ENCODE data around the gene KRTAP9-7. TPM values are rescaled to one million over a fixed set of nuclear protein-coding genes. Genes with fewer than 3 reads are reported as not detected.

Gene KRTAP9-7
- polyA plus RNA-seq, 3 donors from 2014 or later, result not detected

GRCh38 chr17:41296846-41297245 lies 21.3 kb downstream of the KRTAP9-7 start:
- Mint-ChIP-seq H3K9me3 (peaks cover 0 to 3% (median 0%) of the 10 kb centered on the region in 6 donors), H3K4me1 (no peaks in the 10 kb centered on the region), H3K27ac (no peak overlapping the region), H3K4me3 (no peak overlapping the region), H3K27me3 (ENCODE audit: low read depth in 3 of 3) (peaks cover 1 to 4% (median 2%) of the 10 kb centered on the region in 3 donors), H3K36me3 (no peaks in the 10 kb centered on the region)
- DNase-seq, result no peak

- peaks cover 2 to 5% (median 4%) of the 10 kb centered on the region in 3 donors for H3K27me3 Mint-ChIP-seq (ENCODE audit: low read depth in 3 of 3)
- H3K27ac Mint-ChIP-seq, result no peak overlapping the region
- H3K9me3 Mint-ChIP-seq, result peaks cover 0 to 3% (median 0%) of the 10 kb centered on the region in 6 donors
Measured at GRCh38 chr17:41298458-41299135, 23.1 kb downstream of the KRTAP9-7 start.

DNA sequence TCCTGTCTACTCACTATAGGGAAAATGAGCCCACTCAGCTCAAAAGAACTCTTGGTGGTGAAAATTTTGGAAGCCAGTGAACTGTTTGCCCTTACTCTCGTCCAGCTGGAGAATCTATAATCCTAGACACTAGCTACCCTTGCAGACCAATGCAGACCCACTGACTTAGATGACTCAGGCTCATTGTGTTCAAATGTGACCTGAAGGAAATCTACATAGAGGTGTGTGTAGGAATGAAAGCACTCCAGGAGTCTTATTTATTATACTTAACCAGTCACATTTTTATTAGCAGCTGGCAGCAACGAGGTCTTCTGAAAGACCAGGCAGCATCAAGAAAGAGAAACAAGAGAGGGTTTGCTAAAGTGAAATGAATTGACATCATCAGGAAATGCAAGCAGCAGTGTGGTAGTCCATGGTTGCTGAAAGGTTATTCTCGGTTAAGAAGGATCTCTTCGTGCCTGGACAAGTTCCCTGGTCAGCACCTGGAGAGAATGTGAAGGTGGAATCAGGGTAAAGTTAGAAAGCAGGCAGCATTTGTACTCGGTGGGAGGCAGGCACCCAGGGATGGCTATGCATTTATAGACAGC lies 25.8 kb downstream of the KRTAP9-7 start:
- no peak for DNase-seq
- Mint-ChIP-seq H3K27ac (no peak overlapping the region), H3K9me3 (peaks cover 0 to 3% (median 0%) of the 10 kb centered on the region in 6 donors), H3K36me3 (no peaks in the 10 kb centered on the region), H3K4me1 (no peaks in the 10 kb centered on the region), H3K4me3 (no peak overlapping the region), H3K27me3 (ENCODE audit: low read depth in 3 of 3) (peaks cover 0 to 5% (median 4%) of the 10 kb centered on the region in 3 donors)

More at GRCh38 chr17:41298458-41299135, 23.1 kb downstream of the KRTAP9-7 start:
- Mint-ChIP-seq H3K4me3 (no peak overlapping the region), H3K36me3 (no peaks in the 10 kb centered on the region), H3K4me1 (no peaks in the 10 kb centered on the region)
- no peak for DNase-seq

DNA sequence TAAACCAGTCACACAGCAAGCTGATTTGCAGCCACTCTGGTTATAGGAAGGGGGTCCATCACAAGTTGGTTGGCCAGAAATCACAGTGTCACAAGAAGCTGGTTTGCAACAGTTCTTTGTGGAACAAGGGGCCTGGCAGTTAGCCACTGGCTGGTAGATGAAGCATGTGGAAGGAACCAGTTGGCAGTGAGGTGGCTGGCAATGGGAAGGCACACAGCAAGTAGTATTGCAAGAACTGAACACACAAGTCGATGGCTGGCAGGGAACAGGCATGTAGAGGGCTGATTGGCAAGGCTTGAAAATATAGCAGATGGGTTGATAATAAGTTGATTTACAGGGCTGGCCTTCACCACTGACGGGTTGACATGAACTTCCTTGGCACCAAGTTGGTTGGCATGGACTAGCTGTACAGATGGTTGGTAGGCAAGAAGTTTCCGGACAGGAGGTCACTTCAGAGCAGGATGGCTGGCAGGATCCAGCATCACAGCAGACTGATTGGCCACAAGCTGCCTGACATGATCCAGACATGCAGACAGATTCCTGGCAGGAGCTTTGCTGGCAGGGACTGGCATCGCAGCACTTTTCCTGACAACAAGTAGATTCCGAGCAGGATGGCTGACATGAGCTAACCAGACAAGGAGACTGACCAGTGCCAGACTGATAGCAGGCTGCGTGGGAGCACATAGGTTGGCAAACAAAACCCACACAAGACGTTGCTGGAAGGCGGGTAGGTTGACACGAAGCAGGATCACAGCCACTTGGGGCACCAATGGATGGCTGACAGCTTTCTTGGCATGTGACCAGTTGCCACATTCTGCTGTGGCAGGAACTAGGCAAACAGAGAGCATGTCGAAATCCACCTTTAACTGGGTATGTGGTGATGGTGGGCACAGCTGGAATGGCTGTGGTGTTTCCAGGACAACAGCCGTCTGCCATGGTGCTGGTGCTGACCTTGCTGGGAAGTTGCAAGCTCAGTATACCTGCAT lies 26.7 kb downstream of the KRTAP9-7 start, which contains the start of gene KRTAP29-1:
TSS of gene KRTAP29-1 (minus strand) at position 936 of the 986 bp plus-strand sequence. CDS start at position 936, 0 bp downstream.
- Mint-ChIP-seq H3K4me3 (no peak within 1 kb of the TSS), H3K36me3 (no peaks in the 10 kb centered on the region), H3K9me3 (peaks cover 0 to 3% (median 0%) of the 10 kb centered on the region in 6 donors), H3K4me1 (peaks cover 8 to 9% of the 10 kb centered on the region in 2 donors), H3K27ac (peak within 1 kb of the TSS in 2 of 6 donors; percentile 25 to 55), H3K27me3 (ENCODE audit: low read depth in 3 of 3) (peaks cover 4 to 7% (median 4%) of the 10 kb centered on the region in 3 donors)
- DNase-seq, result no peak

DNA sequence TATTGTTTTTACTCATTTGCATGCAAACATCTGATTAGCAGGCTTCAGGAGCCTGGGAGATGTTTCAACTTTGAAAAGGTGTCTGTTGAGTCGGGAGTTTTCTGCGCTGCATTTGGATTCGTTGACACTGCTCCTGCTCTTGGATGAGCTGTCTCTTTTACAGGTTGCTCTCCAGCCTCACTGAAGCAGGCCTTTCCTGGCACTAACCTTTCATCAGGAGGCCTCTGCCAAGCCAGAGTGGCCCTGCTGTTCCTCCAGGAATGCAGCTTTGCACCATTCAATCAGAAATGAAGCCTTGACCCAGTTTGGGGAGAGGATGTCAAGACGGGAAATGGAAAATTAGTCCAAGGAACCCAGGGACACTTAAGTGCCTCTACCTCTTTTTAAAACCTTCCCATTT lies 27.5 kb downstream of the KRTAP9-7 start:
- DNase-seq, result no peak
- H3K27ac Mint-ChIP-seq, result no peak overlapping the region
- H3K4me1 Mint-ChIP-seq, result peaks cover 16 to 17% of the 10 kb centered on the region in 2 donors
- peaks cover 0 to 3% (median 0%) of the 10 kb centered on the region in 6 donors for H3K9me3 Mint-ChIP-seq
- peaks cover 4 to 6% (median 5%) of the 10 kb centered on the region in 3 donors for H3K27me3 Mint-ChIP-seq (ENCODE audit: low read depth in 3 of 3)
- no peak overlapping the region for H3K4me3 Mint-ChIP-seq
- H3K36me3 Mint-ChIP-seq, result no peaks in the 10 kb centered on the region

DNA sequence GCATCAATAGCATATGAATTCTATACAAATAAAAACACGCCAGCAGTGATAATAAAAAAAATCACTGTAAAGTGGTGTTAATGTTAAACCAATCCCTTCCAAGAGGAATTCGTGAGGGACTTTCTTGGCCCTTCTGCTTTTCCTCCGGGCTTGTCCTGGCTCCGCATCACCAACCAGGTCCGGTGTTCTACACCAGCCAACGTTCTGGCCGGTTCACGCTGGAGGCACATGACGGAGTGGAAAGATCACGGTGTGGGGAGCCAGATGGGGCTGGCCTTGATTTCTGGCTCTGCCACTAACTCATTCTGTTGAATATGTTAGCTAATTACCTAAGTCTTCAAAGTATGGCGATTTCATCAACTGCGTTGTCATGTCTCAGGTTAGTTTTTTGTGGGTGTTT lies 28.6 kb downstream of the KRTAP9-7 start:
- DNase-seq, result no peak
- H3K4me3 Mint-ChIP-seq, result no peak overlapping the region
- no peak overlapping the region for H3K27ac Mint-ChIP-seq
- H3K27me3 Mint-ChIP-seq (ENCODE audit: low read depth in 3 of 3), result peaks cover 4 to 10% (median 5%) of the 10 kb centered on the region in 3 donors
- H3K9me3 Mint-ChIP-seq, result peaks cover 0 to 3% (median 0%) of the 10 kb centered on the region in 6 donors
- no peaks in the 10 kb centered on the region for H3K36me3 Mint-ChIP-seq
- peaks cover 27 to 28% of the 10 kb centered on the region in 2 donors for H3K4me1 Mint-ChIP-seq

- H3K4me3 Mint-ChIP-seq, result peak overlapping the region; percentile 68 to 91 (median 72)
- H3K36me3 Mint-ChIP-seq, result peaks cover 0 to 4% (median 0%) of the 10 kb centered on the region in 3 donors
- H3K9me3 Mint-ChIP-seq, result no peaks in the 10 kb centered on the region
- peak in 1 of 3 donors; percentile 39 for DNase-seq
- H3K4me1 Mint-ChIP-seq, result peaks cover 36 to 47% of the 10 kb centered on the region in 2 donors
- H3K27me3 Mint-ChIP-seq (ENCODE audit: low read depth in 3 of 3), result peaks cover 4 to 12% (median 7%) of the 10 kb centered on the region in 3 donors
- peak overlapping the region; percentile 89 to 99 (median 96) for H3K27ac Mint-ChIP-seq
Measured at GRCh38 chr17:41307647-41308046, 32.1 kb downstream of the KRTAP9-7 start.

GRCh38 chr17:41308251-41308917 lies 32.9 kb downstream of the KRTAP9-7 start:
- no peaks in the 10 kb centered on the region for H3K9me3 Mint-ChIP-seq
- H3K27ac Mint-ChIP-seq, result peak overlapping the region; percentile 89 to 99 (median 96)
- peaks cover 36 to 47% of the 10 kb centered on the region in 2 donors for H3K4me1 Mint-ChIP-seq
- DNase-seq, result peak; percentile 80 to 92 (median 85)
- H3K4me3 Mint-ChIP-seq, result peak overlapping the region; percentile 68 to 91 (median 72)
- H3K36me3 Mint-ChIP-seq, result peaks cover 0 to 4% (median 0%) of the 10 kb centered on the region in 3 donors
- peaks cover 4 to 12% (median 8%) of the 10 kb centered on the region in 3 donors for H3K27me3 Mint-ChIP-seq (ENCODE audit: low read depth in 3 of 3)

- Mint-ChIP-seq H3K36me3 (peaks cover 0 to 4% (median 0%) of the 10 kb centered on the region in 3 donors), H3K4me3 (peak within 1 kb of the TSS; percentile 68 to 91 (median 72)), H3K9me3 (peaks cover 0 to under 1% (median 0%) of the 10 kb centered on the region in 6 donors), H3K27me3 (ENCODE audit: low read depth in 3 of 3) (peaks cover 4 to 12% (median 9%) of the 10 kb centered on the region in 3 donors), H3K4me1 (peaks cover 36 to 47% of the 10 kb centered on the region in 2 donors), H3K27ac (peak within 1 kb of the TSS; percentile 89 to 99 (median 96))
- peak; percentile 57 to 73 (median 60) for DNase-seq
Measured at GRCh38 chr17:41308918-41309359, 33.4 kb downstream of the KRTAP9-7 start, which contains the start of gene KRTAP16-1. Gene KRTAP16-1, minus strand, starts transcription at chr17:41309309. Its CDS starts 56 bp downstream, at chr17:41309253.

GRCh38 chr17:41311111-41311510 lies 35.6 kb downstream of the KRTAP9-7 start:
- peaks cover 6 to 15% (median 9%) of the 10 kb centered on the region in 3 donors for H3K27me3 Mint-ChIP-seq (ENCODE audit: low read depth in 3 of 3)
- H3K9me3 Mint-ChIP-seq, result peaks cover 0 to 2% (median 0%) of the 10 kb centered on the region in 6 donors
- peaks cover 0 to 4% (median 0%) of the 10 kb centered on the region in 3 donors for H3K36me3 Mint-ChIP-seq
- DNase-seq, result no peak
- peak overlapping the region in 3 of 6 donors; percentile 7 to 73 (median 71) for H3K27ac Mint-ChIP-seq
- no peak overlapping the region for H3K4me3 Mint-ChIP-seq
- peaks cover 36 to 47% of the 10 kb centered on the region in 2 donors for H3K4me1 Mint-ChIP-seq

DNA sequence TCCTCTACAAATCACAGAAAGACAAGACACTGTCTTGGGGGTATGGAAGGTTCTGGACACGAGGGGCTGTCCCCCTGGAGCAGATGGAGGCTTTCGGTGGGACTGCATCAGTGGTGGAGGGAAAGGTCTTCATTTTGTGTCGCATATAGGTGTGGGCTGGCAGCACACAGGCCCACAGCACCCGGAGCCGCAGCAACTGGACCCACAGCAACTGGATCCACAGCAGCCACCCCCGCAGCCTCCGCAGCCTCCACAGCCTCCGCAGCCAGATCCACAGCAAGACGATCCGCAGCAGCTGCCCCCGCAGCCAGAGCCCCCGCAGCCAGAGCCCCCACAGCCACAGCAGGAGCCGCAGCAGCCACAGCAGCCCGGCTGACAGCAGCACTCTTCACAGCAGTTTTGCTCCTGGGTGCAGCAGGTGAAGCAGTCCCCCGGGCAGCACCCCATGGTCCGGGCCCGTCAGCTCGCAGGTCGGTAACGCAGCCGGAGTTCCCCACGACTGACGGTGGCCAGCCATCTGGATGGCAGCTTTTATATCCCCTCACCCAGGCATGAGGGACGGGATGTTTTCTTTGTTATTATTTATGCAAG lies 39.8 kb downstream of the KRTAP9-7 start, which contains the start of gene KRTAP17-1:
TSS of gene KRTAP17-1 (minus strand) at position 507 of the 591 bp plus-strand sequence. CDS start at position 447, 60 bp downstream.
- Mint-ChIP-seq H3K36me3 (peaks cover 0 to 7% (median 0%) of the 10 kb centered on the region in 3 donors), H3K9me3 (peaks cover 0 to 8% (median under 1%) of the 10 kb centered on the region in 6 donors), H3K4me1 (peaks cover 2 to 10% of the 10 kb centered on the region in 2 donors), H3K4me3 (no peak within 1 kb of the TSS), H3K27me3 (ENCODE audit: low read depth in 3 of 3) (peaks cover 2 to 8% (median 7%) of the 10 kb centered on the region in 3 donors), H3K27ac (peak within 1 kb of the TSS in 1 of 6 donors; percentile 30)
- no peak for DNase-seq

Measured in immature natural killer cell (primary cell).